Measurements from ENCODE around the gene MGLL.

DNA sequence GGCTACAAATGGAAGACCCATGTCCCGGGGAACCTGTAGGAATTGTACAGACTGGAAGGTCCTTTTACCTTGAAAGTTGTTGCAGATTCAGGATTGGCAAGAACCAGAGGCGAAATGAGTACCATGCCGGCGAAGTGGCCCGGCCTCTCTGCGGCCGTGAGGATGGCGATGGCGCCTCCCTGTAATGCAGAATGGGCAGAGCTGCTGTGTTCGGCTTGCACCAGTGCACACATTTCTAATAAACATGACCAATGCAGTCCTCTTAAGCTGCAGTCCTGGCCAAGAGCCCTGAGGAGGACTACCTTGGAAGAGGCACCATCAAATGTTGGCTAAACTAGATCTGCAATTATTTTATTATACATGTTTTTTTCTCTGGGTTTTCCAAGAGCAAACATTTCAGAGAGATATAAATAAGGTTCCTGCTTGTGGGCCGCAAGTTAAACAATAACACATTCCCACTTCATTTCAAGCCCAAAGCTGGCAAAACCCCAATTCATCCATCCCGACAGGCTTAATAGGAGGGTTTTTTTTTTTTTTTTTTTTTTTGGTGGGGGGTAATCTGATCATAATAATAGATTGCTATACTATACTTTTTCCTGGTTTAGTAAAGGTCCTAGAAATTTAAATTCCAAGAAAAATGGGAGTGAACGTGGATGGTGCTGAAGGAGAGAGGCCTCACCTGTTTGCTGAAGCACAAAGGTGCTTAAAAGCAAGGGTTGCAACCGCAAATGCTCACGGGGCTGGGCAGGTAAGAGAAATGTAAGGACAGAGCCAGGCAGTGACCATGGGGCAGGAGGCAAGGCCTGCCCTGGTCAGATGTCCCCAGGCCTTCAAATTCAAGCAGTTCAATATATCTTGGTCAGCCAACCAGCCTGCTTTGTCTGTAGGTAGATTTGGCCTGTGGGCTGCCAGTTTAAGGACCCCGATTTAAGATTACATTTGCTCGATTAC lies 101.1 kb downstream of the MGLL start:
- no peak for TF ChIP-seq CTCF (IDR thresholded peaks at IDR 0.05)
- TF ChIP-seq POLR2A (IDR thresholded peaks at IDR 0.05) = no peak
- TF ChIP-seq POLR2AphosphoS5 (IDR thresholded peaks at IDR 0.05) = no peak

Data from breast epithelium (tissue), 3 donors.